ENCODE measurements around the gene PARVB.

The PARVB gene

DNA sequence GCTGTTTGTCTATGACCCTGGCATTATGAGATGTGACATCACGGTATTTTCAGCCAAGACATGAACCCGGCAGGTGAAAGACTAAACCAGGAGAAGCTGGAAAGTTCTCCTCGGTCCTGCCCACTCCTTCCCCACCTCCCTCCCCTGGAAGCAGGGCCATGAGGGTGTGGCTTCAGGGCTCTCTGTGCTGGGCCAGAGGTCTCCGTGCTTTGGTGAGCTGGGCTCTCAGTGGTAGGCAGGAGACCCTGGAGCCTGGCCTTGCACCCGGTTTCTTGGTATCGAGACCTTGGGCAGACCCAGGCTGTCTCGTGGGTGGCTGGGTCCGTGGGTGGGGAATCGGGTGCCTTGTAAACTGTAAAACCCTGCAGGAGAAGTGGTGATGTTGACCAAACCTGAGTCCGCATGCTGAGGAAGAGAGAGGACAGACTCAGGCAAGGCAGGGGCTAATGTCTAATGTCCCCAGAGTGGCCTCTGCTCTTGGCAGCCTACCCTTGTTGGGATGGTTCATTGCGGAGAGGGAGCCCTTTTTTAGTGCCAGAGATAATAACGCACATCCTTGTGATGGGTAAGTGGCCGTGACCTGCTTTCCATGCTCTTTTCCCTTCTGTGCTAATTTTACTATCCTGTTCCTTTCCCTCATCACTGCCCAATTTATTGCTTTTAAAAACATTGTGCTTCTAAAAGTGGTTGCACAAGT lies 108.0 kb downstream of the PARVB start:
- no peak for FAIRE-seq
- no peak for DNase-seq (ENCODE audit: low spot score)

DNA sequence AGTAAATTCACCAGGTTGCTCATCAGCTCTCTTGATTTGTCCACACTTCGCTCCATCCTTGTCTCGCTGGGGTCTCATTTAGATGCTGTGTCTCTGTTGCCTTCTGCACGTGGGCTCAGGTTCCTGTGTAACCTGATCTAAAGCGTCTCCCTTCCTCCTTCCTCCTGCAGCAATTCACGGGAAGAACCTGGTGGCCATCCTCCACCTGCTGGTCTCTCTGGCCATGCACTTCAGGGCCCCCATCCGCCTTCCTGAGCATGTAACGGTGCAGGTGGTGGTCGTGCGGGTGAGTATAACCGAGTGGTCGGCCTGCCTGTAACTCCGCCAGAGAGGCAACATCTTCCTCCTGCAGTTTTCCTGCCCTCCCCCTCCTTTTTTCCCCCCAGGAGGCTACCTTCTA lies 108.6 kb downstream of the PARVB start:
- no peak for FAIRE-seq
- no peak for DNase-seq (ENCODE audit: low spot score)

DNA sequence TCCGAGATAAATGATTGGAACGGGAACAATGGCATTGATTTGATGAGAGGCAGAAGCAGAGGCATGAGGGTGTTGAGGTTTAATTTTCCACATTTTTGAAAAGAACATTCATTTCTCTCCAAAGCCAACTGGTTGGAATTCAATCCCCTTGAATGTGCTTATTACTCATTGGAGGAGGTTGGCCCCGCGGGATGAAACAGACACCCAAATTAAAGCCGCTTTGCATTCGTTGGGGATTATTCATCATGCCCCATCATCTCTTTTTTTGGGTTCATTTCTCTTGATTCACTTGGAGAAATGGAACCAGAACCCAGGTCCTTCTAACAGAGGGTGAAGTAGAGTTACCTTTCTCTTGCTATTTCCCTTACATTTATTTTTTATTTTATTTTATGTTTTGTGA lies 109.1 kb downstream of the PARVB start:
- no peak for DNase-seq (ENCODE audit: low spot score)
- no peak for FAIRE-seq

DNA sequence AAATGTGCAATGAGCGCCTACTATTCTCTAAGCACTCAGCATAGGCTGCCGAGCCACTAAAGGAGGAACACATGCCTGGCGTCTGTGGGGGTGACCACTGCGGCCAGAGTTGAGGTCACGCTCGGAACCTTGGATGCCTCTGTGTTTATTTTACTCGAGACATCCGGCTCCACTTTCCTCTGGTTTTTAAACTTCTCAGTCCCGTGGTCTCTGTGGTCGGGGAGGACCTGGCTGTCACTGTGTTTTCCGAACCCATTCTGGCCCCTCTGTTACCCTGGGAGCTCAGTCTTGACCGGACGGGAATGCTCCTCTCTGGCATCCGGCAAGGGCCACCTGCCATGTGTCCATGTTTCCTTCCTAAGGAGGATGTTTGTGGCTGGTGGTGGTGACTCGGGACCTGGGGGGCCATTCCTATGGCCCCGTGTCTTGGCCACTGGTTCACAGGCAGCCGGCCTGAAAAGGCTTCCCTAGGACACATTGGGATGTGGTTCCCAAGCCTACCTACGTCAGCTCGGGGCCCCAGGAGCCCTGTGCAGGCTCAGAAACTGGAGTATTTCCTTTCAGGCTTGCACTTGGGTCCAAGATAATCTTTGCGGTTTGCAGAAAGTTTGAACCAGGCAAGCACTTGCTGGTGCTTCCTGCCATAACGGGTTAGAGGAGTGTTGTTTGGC lies 109.9 kb downstream of the PARVB start:
- DNase-seq (ENCODE audit: low spot score) (no peak), FAIRE-seq (no peak)

DNA sequence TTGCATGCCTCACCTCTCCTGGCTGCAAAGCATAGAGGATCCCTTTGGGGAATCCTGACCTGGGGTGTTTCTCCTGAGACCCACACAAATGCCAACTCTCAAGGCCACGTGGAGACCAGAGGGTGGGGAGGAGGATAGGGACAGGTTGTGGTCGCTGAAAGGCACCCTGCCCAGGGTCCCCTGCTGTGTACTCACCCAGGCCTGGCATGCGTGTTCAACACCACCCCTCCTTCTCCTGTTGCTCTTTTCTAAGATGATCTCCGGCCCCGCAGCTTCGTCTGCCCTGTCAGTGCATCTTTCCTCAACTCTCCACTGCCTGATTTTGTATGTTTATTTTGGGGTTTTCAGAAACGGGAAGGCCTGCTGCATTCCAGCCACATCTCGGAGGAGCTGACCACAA lies 112.0 kb downstream of the PARVB start:
- no peak for DNase-seq (ENCODE audit: low spot score)
- FAIRE-seq, result no peak

DNA sequence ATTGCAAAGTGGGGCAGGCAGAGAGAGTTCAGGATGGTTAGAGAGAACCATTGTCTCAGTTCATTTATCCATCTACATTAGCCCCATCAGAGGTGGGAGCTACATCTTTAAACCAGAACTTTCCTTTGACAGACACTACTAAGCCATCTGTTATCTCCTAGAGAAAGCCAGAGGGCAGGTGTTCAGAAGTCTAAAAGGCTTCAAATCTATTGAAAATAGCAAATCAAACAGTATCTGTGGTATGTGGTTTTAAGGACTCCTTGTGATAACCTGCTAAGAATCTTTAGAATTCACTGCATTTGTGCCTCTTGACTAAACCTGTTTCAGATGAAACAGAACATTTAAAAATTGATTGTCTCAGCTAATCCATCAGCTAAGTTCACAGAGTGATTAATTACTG lies 112.7 kb downstream of the PARVB start:
- no peak for FAIRE-seq
- DNase-seq (ENCODE audit: low spot score), result no peak

DNA sequence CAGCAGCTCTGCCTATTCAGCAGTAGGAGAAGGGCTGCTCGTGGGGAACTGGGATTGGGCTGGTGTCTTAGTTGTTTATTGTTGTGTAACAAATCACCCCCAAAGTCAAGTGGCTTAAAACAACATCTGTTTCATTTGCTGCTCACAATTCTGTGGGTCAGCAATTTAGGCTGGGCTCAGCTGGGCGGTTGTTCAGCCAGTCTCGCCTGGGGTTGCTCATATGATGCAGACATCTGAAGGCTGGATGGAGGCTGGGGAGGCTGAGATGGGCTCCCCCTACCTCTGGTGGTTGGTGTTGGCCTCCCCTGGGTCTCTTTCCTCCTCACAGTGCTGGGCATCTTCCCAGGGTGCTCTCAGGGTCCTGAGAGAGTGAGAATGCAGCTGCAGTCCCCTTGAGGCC lies 113.3 kb downstream of the PARVB start:
- FAIRE-seq, result no peak
- DNase-seq (ENCODE audit: low spot score), result no peak

DNA sequence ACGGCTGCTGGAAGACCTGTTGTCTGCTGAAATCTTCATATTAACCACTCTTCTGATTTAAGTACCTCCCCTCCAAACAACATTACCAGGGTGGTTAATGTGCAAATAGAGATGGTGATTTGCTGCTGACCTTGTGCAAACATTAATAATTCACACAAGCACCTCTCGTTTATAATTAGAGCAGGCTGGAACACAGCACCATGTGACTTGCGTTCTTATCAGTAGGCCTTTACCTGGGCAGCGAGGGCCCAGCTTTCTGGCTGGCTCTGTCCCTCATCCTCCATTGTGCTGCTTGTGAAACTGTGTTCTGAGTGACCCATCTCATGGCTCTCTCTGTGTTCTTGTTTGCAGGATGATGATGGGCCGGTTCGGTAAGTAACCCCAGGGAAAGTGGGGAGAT lies 115.7 kb downstream of the PARVB start:
- DNase-seq (ENCODE audit: low spot score) (no peak), FAIRE-seq (no peak)

DNA sequence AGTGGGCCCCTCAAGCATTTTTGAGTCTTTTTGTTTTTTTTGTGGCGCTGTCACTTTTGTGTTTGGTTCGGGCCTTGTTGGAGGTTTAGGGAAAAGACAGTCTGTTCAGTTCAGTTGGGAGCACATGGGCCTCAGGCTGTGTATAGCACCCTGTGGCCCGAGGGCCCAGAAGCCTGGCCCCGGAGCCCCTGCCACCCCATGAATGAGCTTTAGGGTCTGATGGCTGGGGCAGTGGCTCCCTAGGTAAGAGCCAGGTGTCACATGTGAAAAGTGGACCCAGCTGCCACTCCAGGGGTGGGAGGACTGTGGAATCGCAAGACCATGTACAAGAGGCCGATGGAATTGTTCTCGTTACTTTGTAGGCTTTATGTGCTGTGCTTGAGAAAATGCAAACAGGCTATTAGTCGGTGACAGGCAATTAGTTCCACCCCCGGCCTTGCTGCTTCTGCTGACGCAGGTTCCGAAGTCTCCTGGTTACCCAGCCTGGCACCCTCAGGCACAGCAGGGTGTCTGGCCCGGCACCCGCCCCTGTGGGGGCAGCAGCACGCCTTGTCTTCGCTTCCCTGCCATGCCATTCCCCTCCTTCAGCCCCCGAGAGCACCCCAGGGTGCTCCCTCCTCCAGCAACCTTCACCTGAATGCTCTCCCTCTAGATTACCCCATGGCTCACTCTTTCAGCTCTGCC lies 118.5 kb downstream of the PARVB start:
- FAIRE-seq (no peak), DNase-seq (ENCODE audit: low spot score) (no peak)

DNA sequence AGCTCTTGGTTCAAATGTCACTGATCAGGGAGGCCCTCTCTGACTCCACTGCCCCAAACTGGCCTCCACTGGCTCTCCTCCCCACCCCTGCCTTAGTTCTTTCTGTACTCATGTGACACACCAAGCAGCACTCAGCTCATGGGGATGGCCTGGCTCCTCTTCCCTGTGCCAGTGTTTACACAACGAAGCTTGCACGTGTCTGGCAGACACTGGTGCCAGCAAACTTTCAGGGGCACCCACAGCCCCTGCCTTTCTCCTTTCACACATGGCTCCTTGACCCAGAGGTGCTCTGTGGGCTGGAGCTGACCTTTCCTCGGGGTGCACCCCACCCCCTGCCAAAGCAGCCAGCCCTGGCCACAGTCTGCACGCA lies 119.0 kb downstream of the PARVB start:
- FAIRE-seq, result no peak
- no peak for DNase-seq (ENCODE audit: low spot score)

DNA sequence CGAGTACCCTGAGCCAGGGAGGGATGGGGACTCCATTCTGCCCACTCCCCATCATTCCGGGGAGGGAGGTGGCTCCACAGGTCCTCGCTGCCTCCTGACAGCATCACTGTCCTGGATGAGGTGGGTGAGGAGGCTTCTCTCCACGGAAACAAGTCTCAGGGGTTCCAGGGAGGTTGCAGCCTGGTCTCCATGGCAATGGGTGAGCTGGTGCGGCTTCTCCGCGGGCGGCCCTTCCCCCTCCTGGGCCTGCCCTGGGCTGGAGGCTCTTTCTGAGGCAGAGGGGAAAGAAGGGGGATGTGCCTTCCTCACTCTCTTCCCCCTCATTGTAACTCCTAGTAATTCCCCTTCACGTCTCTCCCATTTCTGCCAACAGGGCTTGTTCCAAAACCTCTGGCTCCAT lies 119.5 kb downstream of the PARVB start:
- FAIRE-seq (no peak), DNase-seq (ENCODE audit: low spot score) (no peak)

DNA sequence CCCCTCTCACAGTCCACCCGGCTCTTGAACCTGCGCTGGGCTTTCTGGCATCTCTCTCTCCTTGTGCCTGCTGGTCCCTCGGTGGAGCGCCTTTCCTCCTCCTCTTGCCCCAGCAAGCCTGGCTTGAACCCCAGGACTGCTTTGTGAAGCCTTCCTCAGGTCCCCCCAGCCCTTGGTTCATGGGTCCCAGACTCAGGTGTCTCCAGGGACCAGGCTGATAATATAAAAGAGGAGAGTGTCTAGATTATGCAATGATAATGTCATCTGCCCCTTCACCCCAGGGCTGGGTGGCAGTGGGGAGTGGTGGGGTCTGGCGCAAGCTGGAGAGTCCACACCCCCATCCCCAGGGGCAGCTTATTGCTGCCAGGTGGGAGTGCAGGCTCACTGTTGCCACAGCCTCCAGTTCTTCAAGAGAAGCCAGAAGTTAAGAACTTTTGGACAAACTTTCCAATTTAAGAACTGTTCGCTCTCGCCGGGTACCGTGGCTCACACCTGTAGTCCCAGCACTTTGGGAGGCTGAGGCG lies 120.0 kb downstream of the PARVB start:
- DNase-seq (ENCODE audit: low spot score) (no peak), FAIRE-seq (no peak)

DNA sequence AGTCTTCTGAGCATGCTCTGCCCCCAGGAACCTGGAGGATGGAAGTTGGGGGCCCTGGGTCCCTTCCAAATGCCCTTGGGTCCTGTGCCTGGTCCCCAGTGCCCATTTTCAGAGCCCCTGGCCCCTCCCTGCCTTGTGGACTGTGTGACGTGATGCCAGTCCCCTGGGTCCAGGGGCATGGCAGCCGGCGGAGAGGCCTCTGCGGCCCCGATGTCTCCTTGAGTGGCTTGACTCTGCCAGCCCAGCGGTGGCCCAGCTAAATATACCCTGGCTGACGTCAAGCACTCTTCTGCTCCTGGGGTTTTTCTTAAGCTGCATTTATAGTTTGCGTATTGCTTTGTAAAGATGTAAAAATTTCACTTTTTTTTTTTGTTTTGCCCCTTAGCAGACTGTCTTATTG lies 121.4 kb downstream of the PARVB start:
- FAIRE-seq, result no peak

DNA sequence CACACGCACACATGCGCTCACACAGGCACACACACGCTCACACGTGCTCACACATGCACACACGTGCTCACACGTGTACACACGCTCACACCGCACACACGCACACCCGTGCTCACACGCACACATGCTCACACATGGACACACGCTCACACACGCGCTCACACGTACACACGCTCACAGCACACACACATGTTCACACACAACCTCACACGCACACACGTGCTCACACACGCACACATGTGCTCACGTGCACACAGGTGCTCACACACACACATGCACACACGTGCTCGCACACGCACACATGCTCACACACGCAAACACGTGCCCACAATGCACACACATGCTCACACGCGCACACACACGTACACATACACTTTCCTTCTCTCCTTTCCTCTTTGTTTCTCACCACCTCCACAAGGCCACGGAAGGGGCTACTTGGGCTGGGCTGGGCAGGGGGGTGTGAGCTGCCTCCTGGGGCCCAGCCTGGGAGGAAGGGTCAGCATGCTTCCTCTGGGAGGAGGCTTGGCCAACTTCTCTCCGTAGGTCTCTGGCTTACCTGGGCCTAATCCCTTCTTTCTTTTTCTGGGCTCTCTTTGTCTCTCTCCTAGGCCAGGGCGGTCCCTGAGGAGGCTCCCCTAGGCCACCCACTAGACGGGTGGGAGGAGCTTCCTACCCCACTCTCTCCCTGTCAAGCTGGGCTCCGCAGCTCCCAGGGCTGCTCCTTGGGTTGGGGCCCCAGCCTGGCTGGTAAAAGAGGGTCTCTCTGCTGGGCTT lies 122.2 kb downstream of the PARVB start:
- DNase-seq (ENCODE audit: low spot score) (no peak), FAIRE-seq (no peak)

More for the DNA sequence above, 121.4 kb downstream of the PARVB start:
- no peak for DNase-seq (ENCODE audit: low spot score)

DNA sequence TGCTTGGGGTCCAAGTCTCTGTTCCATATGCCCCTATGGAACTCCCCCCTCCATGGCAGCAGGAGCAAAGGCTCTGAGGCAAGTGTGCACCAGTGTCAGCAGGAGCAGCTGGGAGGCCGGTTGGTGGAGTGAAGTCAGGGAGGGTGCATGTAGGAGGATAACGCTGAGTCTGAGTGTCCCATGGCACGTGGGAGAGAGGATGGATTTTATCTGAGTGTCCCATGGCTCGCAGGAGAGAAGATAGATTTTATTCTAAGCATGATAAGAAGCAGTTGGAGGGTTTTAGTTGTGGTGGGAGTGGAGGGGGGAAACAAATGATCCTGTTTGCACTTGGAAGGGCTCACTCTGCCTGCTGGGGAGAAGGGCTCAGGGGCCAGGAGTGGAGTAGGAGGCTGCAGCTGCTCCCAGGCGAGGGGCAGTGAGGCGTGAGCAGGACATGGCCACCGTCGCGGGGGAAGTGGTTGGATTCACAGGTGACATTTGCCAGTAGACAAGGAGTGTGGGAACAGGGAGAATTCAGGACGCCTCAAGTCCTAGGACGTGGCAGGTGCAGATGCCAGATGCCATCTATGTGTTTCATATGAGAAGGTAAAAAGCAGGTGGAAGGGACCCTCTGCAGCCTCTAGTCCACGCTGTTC lies 123.0 kb downstream of the PARVB start:
- FAIRE-seq (no peak), DNase-seq (ENCODE audit: low spot score) (no peak)

DNA sequence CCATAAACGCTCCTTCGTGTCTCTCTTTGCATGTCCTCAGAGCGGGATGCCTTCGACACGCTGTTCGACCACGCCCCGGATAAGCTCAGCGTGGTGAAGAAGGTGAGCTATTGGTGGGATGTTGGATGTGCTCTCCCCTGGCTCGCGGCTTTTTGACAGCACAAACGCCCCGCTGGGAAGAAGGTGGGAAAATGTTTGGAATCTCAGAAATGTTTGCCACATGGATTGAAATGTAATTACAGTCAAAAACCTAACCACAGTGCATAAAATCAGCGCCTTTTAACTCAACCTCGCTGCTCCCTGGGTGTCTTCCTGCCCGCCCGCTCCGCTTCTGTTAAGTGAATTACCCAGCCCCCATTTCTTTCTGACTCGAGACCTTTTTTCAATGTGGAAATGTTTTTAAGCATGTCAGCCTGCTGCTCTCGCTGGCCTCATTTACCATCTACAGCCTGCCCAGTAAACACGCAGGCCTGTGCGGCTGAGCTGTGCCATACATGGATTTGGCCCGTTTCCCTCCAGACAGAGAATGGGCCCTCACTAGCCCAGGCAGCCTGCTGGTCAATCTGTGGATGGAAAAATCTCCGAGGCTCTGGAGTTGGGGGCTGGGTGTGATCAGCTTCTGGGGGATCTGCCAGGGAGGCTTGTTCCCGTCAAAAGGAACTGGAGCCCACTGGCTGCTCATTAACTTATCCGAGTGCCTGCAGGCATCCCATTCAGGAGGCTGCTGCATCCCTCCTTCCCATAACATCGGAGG lies 123.9 kb downstream of the PARVB start:
- DNase-seq (ENCODE audit: low spot score) (no peak), FAIRE-seq (no peak)

DNA sequence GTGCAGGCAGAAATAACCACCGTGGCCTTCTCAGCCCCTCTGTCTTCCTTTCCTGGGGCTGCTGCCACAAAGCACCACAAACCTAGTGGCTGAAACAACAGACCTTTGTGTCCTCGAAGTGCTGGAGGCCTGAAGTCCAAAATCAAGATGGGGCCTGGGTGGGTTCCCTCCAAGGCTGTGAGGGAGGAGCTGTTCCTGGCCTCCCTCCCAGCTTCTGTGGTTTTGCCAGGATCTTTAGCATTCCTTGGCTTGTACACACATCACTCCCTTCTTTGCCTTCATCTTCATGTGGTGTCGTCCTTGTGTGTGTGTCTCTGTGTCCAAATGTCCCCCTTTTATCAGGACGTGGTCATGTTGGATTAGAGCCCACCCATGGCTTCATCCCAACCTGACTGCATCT lies 127.6 kb downstream of the PARVB start:
- DNase-seq (ENCODE audit: low spot score) (peak; percentile 28), FAIRE-seq (peak; percentile 45)

DNA sequence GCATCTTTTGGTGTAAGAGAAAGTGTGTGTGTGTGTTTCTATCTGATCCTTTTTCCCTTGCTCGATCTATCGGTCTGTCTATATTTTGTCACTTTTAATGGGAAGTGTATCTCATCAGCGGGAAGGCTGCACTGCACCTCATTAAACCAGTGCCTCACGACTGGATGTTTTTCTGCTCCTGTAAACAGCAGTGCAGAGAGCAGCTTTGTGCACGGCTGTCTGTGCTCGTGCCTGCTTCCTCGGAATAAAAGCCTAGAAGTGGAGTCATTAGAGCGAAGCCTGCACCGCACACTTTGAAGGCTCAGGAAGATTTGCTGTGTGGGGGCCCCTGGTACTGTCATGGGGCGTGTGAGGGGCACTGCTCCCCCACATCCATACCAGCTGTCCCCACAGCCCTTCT lies 129.6 kb downstream of the PARVB start:
- FAIRE-seq (no peak), DNase-seq (ENCODE audit: low spot score) (no peak)

DNA sequence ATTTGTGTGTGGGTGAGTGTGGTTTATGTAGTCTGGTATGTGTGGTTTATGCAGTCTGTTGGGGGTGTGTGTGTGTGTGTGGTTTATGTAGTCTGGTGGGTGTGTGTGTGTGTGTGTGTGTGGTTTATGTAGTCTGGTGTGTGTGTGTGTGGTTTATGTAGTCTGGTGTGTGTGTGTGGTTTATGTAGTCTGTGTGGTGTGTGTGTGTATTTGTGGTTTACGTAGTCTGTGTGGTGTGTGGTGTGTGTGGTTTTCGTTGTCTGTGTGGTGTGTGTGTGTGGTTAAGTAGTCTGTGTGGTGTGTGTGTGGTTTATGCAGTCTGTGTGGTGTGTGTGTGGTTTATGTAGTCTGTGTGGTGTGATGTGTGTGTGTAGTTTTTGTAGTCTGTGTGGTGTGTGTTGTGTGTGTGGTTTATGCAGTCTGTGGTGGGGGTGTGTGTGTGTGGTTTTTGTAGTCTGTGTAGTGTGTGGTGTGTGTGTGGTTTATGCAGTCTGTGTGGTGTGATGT lies 130.4 kb downstream of the PARVB start:
- peak; percentile 8 for DNase-seq (ENCODE audit: low spot score)
- no peak for FAIRE-seq

DNA sequence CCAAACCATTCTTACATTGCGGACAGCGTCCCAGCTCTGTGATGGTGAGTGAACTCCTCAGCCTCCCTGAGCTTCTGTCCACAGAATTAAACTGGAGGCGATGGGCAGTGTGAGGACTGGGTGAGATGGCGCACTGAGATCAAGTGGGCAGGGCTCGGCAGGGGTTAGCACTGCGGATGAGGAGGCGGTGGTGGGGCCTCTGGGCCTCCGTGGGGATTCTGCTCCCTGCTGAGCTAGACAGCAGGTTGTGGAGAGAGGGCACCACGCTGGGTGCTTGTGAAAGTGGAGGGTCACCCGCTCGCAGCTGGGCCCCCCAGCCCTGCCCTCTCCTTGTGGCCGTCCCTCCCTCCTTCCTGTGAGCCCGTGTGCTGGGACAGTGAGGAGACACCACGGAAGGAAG lies 131.0 kb downstream of the PARVB start:
- FAIRE-seq, result no peak
- no peak for DNase-seq (ENCODE audit: low spot score)

Data from RCC 7860 (cell line).